SK-N-SH (cell line): ENCODE results near the gene WDR35. TPM values are rescaled to one million over a fixed set of nuclear protein-coding genes. Genes with fewer than 3 reads are reported as not detected.

Experiments used
- CTCF ChIA-PET: fragments of 300-600, 350-600 bp; formaldehyde crosslinking; extraction: SDS; loops from one replicate; lab custom pipeline; 2021; lab: Yijun Ruan, JAX
- POLR2A ChIA-PET: fragments of 350-600 bp; sonication (Branson Sonifier 250); formaldehyde crosslinking; extraction: SDS; loops from one replicate; lab custom pipeline; 2020; ENCODE audit warnings: antibody characterized with exemption, inconsistent platforms; lab: Yijun Ruan, JAX
- DNase-seq: peaks from one replicate; pipeline ENCODE4 v3.0.0; 2012
- H2AFZ ChIP-seq: fragments of 200-600 bp; sonication (generic); 2 replicates; pipeline ENCODE4 v1.8.1; 2016; ENCODE audit warnings: antibody characterized with exemption, mild to moderate bottlenecking, low read depth
- H3F3A ChIP-seq: fragments of 200-600 bp; sonication (generic); replicated peaks from 2 replicates; pipeline ENCODE3; 2016; ENCODE audit warnings: antibody characterized with exemption, mild to moderate bottlenecking; ENCODE audit not compliant: insufficient read depth
- H3K27ac ChIP-seq, 2 experiments: fragments of 200-500 bp in 1 of 2; fragments of 200-600 bp in 1 of 2; sonication (Bioruptor generic) in 1 of 2; sonication (generic), shearing (Covaris generic) in 1 of 2; 2 replicates each; pipeline versions ENCODE4 v1.5.1 to v1.6.1; 2014 to 2016; ENCODE audit warnings: low read depth in 2 of 2, inconsistent platforms in 1 of 2, low read length in 1 of 2, mild to moderate bottlenecking in 1 of 2, mixed read lengths in 1 of 2
- H3K27me3 ChIP-seq: fragments of 200-600 bp; sonication (generic), shearing (Covaris generic); 2 replicates; pipeline ENCODE4 v1.6.1; 2016; ENCODE audit warnings: mixed run types; ENCODE audit not compliant: insufficient read depth
- H3K36me3 ChIP-seq, 2 experiments: fragments of 200-500 bp in 1 of 2; fragments of 200-600 bp in 1 of 2; sonication (Bioruptor generic) in 1 of 2; sonication (generic) in 1 of 2; replicated peaks in 1 of 2; 2 replicates each; pipeline versions ENCODE3 to v1.5.1; 2014 to 2016; ENCODE audit warnings: low read length in 1 of 2, mild to moderate bottlenecking in 1 of 2; ENCODE audit not compliant: insufficient read depth in 2 of 2, control insufficient read depth in 1 of 2
- H3K4me1 ChIP-seq, 2 experiments: fragments of 200-500 bp in 1 of 2; fragments of 200-600 bp in 1 of 2; sonication (Bioruptor generic) in 1 of 2; sonication (generic), shearing (Covaris generic) in 1 of 2; 2 replicates each; pipeline versions ENCODE4 v1.5.1 to v1.6.1; 2014 to 2016; ENCODE audit warnings: low read depth in 1 of 2, low read length in 1 of 2, mixed run types in 1 of 2; ENCODE audit not compliant: insufficient read depth in 2 of 2, control insufficient read depth in 1 of 2
- H3K4me2 ChIP-seq: fragments of 200-600 bp; sonication (generic), shearing (Covaris generic); 2 replicates; pipeline ENCODE4 v1.6.1; 2017; ENCODE audit warnings: mixed run types
- H3K4me3 ChIP-seq, 2 experiments: fragments of 200-500 bp in 1 of 2; fragments of 200-600 bp in 1 of 2; sonication (Bioruptor generic) in 1 of 2; sonication (generic), shearing (Covaris generic) in 1 of 2; 2 replicates each; pipeline versions ENCODE4 v1.5.1 to v1.8.1; 2014 to 2016; ENCODE audit warnings: low read depth in 2 of 2, inconsistent platforms in 1 of 2, low read length in 1 of 2, mild to moderate bottlenecking in 1 of 2, mixed read lengths in 1 of 2, moderate library complexity in 1 of 2
- H3K79me2 ChIP-seq: fragments of 200-600 bp; sonication (generic); 2 replicates; pipeline ENCODE4 v1.8.1; 2017; ENCODE audit warnings: mild to moderate bottlenecking; ENCODE audit not compliant: insufficient read depth
- H3K9ac ChIP-seq: fragments of 200-600 bp; sonication (generic); 2 replicates; pipeline ENCODE4 v1.6.1; 2017; ENCODE audit warnings: mixed run types
- H3K9me2 ChIP-seq: fragments of 200-600 bp; sonication (generic); 2 replicates; pipeline ENCODE4 v1.6.1; 2017; ENCODE audit warnings: mixed run types
- H3K9me3 ChIP-seq: fragments of 200-600 bp; sonication (generic); 2 replicates; pipeline ENCODE4 v1.6.1; 2017; ENCODE audit warnings: mixed run types, mild to moderate bottlenecking, moderate library complexity
- H4K20me1 ChIP-seq: fragments of 200-600 bp; sonication (generic); 2 replicates; pipeline ENCODE4 v1.6.1; 2017; ENCODE audit warnings: mild to moderate bottlenecking, mixed run types; ENCODE audit not compliant: insufficient read depth
- CHD2 ChIP-seq: fragments of 150-350 bp; IDR thresholded peaks from 2 replicates; pipeline ENCODE4 v1.6.1; 2018; ENCODE audit warnings: low read length; ENCODE audit not compliant: partially characterized antibody
- ELF1 ChIP-seq: IDR thresholded peaks from 2 replicates; pipeline ENCODE4 v1.4.0; 2012
- EP300 ChIP-seq, 2 experiments: IDR thresholded peaks; 2 replicates each; pipeline versions ENCODE4 v1.4.0 to v1.6.1; 2012; ENCODE audit warnings: borderline replicate concordance in 1 of 2, low read depth in 1 of 2, low read length in 1 of 2
- FOXJ3 ChIP-seq: sonication (generic); formaldehyde crosslinking; IDR thresholded peaks from 2 replicates; pipeline ENCODE4 v1.5.1; 2020; ENCODE audit warnings: mild to moderate bottlenecking, missing genetic modification reagents
- GABPA ChIP-seq: IDR thresholded peaks from 2 replicates; pipeline ENCODE4 v1.4.0; 2012; ENCODE audit warnings: low read depth, mild to moderate bottlenecking
- JUND ChIP-seq: IDR thresholded peaks from 2 replicates; pipeline ENCODE4 v1.4.0; 2012
- MAX ChIP-seq: IDR thresholded peaks from 2 replicates; pipeline ENCODE4 v1.4.0; 2012; ENCODE audit warnings: low read depth
- MEF2A ChIP-seq: IDR thresholded peaks from 2 replicates; pipeline ENCODE4 v1.4.0; 2012; ENCODE audit warnings: low read depth, borderline replicate concordance
- MXI1 ChIP-seq: IDR thresholded peaks from 2 replicates; pipeline ENCODE4 v1.6.1; 2012; ENCODE audit warnings: mild to moderate bottlenecking, low read depth, low read length, improper control_type of control experiment
- NFIC ChIP-seq: IDR thresholded peaks from 2 replicates; pipeline ENCODE4 v1.4.0; 2012; ENCODE audit warnings: borderline replicate concordance
- POLR2AphosphoS5 ChIP-seq: IDR thresholded peaks from 2 replicates; pipeline ENCODE4 v1.6.1; 2012; ENCODE audit warnings: low read depth, low read length
- RFX5 ChIP-seq: IDR thresholded peaks from 2 replicates; pipeline ENCODE4 v1.6.1; 2012; ENCODE audit warnings: mild to moderate bottlenecking, improper control_type of control experiment, low read length
- RXRA ChIP-seq: IDR thresholded peaks from 2 replicates; pipeline ENCODE4 v1.4.0; 2012; ENCODE audit warnings: low read depth, mild to moderate bottlenecking, borderline replicate concordance
- SIN3A ChIP-seq: IDR thresholded peaks from 2 replicates; pipeline ENCODE4 v1.6.1; 2012; ENCODE audit warnings: low read depth, mild to moderate bottlenecking, low read length, moderate library complexity, borderline replicate concordance
- SMC3 ChIP-seq: IDR thresholded peaks from 2 replicates; pipeline ENCODE4 v1.6.1; 2012; ENCODE audit warnings: low read depth, low read length, improper control_type of control experiment
- TEAD4 ChIP-seq: IDR thresholded peaks from 2 replicates; pipeline ENCODE4 v1.4.0; 2012; ENCODE audit warnings: mild to moderate bottlenecking, borderline replicate concordance; ENCODE audit not compliant: insufficient read depth
- USF1 ChIP-seq: IDR thresholded peaks from 2 replicates; pipeline ENCODE4 v1.4.0; 2012; ENCODE audit warnings: low read depth, borderline replicate concordance
- WGBS: methylation state at CpG from one replicate; pipeline ENCODE4 v1.1.6; 2017; ENCODE audit warnings: low lambda C conversion rate; 5-methylcytosine and 5-hydroxymethylcytosine counted together
- polyA plus RNA-seq, 3 experiments: library from polyadenylated mRNA; depleted of rRNA; stranded (reverse); fragments of >200 nt; gene quantifications; 2 replicates each; pipeline ENCODE4 v1.2.3, GENCODE V29; 2012

WDR35 gene
- polyA plus RNA-seq, 1 of the 3 experiments (the other 2 are of a cell fraction): 8.6 TPM

- no peak for TF ChIP-seq SMC3
- TF ChIP-seq GABPA: no peak
- no peak for TF ChIP-seq USF1
- TF ChIP-seq MXI1: no peak
Observed at GRCh38 chr2:19899985-19900930, 89.6 kb downstream of the WDR35 start (continued).

GRCh38 chr2:19898592-19899329 is 91.1 kb downstream of the WDR35 start:
- Histone ChIP-seq H3K9ac (0 out of 2 replicates have a peak overlapping the region, but pooled peaks have one; percentile 9), H3K9me2 (no peaks in the 10 kb centered on the region), H3K4me3 (peak overlapping the region in 1 of 2 experiments; percentile 33; a peak in 1 of 4 replicates), H3K36me3 (peaks cover 16 to 28% of the 10 kb centered on the region in 2 experiments), H3K79me2 (peaks cover 85% of the 10 kb centered on the region), H2AFZ (no peak overlapping the region), H3K9me3 (no peaks in the 10 kb centered on the region), H3K27ac (no peak overlapping the region), H3K27me3 (no peaks in the 10 kb centered on the region), H4K20me1 (peaks cover 13% of the 10 kb centered on the region; the same call in 1 of the 2 replicates), H3K4me1 (peaks cover 24 to 37% of the 10 kb centered on the region in 2 experiments; a peak in 3 of 4 replicates), H3K4me2 (peak overlapping the region; percentile 44), H3F3A (peaks cover 3% of the 10 kb centered on the region)
- ChIA-PET POLR2A (no interaction called here), CTCF (interaction anchor here (1.2 kb wide), 1 partner anchor 36 kb away, joined by 3 read pairs; no protein-coding TSS in a partner anchor)
- no peak for TF ChIP-seq JUND
- no peak for TF ChIP-seq FOXJ3 (CRISPR knock-in tag)
- no peak for TF ChIP-seq MAX
- no peak for TF ChIP-seq MXI1
- no peak for TF ChIP-seq SIN3A
- TF ChIP-seq SMC3: no peak
- TF ChIP-seq USF1: no peak
- TF ChIP-seq NFIC: no peak
- no peak for TF ChIP-seq EP300 (IDR thresholded peaks at IDR 0.05; ENCODE audit: borderline replicate concordance in 1 of 2, low read depth in 1 of 2, low read length in 1 of 2)
- no peak for TF ChIP-seq RFX5
- TF ChIP-seq CHD2: no peak
- TF ChIP-seq MEF2A: no peak
- no peak for TF ChIP-seq TEAD4
- no peak for TF ChIP-seq POLR2AphosphoS5
- no peak for TF ChIP-seq RXRA
- TF ChIP-seq ELF1: no peak
- 81% methylated on average over 7 of the region's 7 CpGs for WGBS
- DNase-seq: peak; percentile 21
